DMS79 treated with DMSO at 0.1 percent for 48 hours (cell line): Measurements from ENCODE around the gene GRAMD2B.

Experiments
- DNase-seq: peaks from one replicate; lab custom pipeline; 2025; lab: John Stamatoyannopoulos, UW

The GRAMD2B gene

DNA sequence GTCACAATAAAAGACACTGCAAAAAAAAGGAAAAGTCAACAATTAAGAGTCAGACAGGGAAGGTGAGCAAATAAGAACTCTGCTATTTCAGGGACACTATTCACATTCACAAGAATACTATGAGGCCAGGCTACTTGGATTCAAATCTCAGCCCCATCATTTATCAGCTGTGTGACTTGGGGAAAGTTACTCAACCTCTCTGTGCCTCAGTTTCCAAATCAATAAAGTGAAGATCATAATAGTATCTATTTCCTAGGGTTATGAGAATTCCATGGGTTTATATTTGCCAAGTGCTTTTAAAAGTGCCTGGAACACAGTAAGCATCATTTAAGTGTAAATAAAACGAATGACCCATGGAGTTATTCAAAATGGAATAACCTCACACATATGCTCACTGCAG, 115.4 kb downstream of the GRAMD2B start:
- no peak for DNase-seq

DNA sequence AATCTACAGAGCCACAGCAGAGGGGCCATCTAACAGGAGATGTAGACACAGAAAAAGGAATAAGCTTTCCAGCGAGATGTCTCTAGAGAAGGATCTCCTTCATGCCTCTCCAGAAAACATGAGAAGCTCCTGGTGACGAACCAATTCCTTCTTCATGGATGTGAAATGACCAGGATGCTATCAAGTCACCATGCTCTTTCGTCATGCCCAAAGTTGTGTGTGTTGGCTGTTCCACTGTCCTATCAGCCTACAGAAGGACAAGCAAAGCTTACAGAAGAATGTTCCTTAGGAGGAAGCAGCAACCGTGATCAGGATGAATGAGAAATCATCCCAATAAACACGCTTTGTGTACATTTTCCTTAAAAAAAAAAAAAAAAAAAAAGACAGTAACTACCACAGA, 117.4 kb downstream of the GRAMD2B start:
- DNase-seq, result no peak

DNA sequence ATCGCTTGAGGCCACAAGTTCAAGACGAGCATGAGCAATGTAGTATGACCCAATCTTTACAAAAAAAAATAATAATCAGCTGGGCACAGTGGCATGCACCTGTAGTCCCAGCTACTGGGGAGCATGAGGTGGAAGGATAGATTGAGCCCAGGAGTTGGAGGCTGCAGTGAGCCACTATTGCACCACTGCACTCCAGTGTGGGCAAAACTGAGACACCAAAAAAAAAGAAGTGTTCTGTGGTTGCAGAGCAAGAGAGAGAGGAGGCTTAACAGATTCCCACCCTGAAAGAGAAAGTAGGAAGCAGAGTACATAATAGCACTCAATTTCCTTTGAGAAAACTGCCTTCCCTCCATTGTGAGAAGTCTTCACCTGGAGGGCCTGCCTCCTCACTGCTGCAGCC, 119.2 kb downstream of the GRAMD2B start:
- DNase-seq, result no peak

DNA sequence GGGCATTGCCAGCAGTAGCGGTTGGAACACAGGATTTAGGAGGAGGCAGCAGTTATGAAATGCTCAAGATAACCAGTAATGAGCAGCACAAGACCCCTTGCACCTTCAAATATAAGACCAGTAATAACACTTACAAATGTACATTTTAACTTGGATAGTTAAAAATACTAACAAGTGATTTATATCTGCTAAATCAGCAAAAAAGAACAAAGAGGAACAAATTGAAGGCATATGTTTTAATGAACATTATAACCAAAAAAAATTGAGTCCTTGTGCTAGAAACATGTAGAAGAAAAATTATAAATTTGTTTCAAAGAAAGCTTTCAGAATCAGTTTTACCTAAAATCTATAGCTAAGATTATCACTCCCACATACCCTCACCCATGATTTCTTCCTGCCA, 119.8 kb downstream of the GRAMD2B start:
- DNase-seq, result no peak

DNA sequence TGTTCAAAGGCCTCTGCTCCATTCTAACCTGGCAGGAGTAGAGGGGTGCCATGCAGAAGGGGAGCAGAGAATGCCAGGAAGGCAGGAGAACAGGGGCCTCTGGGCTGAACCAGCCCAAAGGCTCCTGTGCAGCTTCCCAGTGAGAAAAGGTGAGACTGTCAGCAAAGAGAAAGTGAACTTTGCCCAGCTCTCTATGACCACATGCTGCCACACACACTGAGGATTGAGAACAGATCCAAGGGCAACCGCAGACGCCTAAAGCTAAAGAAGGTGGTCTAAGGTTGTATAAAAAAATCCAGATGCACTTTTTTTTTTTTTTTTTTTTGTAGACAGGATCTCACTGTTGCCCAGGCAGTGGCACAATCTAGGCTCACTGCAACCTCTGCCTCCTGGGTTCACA, 120.5 kb downstream of the GRAMD2B start:
- no peak for DNase-seq
